ENCODE measurements around the gene PIK3R2.
"Not testable (repeated sequence)": the region's sequence is repeated elsewhere in the genome, so short reads cannot be mapped to it uniquely, and the experiment has no call there.

The PIK3R2 gene

DNA sequence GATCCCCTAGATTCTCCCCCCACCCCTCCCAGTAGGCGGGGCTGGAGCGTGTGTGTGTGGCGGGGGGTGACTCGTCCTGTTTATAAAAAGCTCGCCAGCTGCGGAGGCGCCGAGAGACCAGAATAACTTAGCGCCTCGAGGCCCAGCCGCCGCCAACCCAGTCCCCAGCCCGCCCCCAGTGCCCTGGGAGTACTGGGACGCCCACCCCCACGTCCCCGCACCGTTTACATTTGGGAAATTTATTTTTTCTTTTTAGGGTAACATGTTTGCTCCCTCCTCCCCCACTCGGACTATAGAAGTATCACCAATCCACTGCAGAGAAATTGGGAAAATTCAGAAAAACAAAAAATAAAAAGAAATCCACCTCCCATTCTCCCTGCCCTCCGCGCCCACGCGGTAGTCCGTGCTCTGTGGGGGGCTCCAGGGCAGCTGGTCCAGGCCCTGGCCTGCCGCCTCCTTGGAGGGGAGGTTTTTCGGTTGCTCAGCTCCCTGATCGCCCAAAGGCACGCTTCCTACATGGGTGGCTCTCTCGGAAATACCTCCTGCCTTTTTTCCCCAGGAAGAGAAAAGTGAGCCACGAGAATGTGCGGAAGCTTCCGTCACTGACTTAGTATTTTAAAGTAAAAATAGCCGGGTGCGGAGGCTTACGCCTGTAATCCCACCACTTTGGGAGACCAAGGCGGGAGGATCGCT lies 52.4 kb downstream of the PIK3R2 start:
- DNase-seq: peak; percentile 60

DNA sequence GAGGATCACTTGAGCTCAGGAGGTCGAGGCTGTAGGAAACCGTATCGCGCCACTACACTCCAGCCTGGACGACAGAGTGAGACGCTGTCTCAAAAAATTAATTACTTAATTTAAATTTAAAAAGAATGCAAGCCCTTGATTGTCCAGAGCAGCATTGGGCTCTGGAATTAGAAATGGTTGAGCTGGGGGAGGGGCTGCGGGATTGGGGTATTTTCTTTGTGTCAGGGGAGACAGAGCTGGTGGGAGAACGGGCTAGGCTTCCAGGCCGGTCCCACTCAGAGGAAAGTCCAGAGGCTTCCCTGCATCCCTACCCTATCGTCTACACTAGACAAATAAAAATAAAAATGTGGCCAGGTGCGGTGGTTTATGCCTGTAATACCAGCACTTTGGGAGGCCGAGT lies 53.1 kb downstream of the PIK3R2 start:
- no peak for DNase-seq

DNA sequence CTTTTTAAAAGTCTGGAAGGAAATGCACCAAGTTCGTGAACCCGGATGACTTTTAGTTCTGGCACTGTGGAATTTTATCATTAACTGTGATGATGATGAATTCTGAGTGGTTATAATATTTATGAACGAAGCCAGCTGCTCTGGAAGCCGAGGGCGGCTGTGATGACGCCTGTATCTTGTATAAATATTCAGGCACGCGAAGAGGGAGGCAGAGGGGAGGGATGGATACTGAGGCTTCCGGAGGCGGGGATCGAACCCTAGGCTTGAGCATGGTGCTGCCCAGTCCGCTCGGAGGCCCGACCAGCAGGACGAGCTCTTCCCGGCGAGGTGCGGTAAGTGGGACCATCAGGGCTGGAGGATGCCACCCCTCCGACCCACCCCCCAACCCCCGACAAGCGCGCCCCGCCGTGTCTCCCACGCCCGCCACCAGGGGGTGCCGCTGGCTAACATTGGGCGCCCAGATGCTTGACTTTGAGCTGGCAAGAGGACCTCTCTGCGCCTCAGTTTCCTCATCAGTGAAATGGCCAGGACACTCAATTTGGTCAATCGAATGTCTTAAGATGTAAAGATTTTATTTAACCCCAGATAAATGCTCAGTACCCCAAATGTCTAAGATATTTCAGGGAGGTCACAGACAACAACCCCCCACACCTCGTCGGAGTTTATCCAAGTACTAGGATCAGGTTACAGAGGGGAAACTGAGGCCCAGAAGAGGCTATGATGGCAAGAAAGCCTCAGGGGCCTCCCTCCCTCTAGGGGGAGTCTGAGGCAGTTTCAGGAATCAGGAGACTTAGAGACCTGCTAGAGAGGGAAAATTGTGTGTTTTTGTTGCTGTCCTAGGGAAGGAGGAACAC lies 55.4 kb downstream of the PIK3R2 start:
- peak; percentile 59 for DNase-seq

DNA sequence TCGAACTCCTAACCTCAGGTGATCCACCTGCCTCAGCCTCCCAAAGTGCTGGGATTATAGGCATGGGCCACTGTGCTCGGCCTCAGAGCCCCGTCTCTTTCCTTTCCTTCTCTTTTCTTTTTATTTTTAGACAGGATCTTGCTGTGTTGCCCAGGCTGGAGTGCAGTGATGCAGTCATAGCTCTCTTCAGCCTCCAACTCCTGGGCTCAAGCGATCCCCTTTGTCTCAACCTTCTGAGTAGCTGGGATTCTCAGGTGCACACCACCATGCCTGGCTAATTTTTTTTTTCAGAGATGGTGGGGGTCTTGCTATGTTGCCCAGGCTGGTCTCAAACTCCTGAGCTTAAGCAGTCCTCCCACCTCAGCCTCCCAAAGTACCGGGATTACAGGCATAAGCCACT lies 56.9 kb downstream of the PIK3R2 start:
- DNase-seq: not testable (repeated sequence)

DNA sequence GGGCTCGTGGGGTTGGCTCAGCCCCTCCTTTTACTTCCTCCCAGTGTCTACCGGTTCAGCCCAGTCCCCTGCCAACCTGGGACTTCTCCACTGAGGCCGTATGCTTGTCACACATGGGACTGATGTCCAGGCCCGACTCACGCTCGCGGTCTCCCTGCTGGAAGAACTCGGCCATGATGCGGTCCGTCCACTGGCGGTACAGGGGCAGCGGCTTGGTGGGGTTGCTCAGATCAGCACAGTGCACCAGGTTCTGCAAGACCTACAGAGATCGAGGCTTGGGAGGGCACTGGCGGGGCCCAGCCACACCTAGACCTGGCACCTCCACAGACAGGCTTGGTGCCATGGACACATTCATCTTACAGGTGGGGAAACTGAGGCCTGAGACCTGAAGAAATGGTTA lies 58.7 kb downstream of the PIK3R2 start:
- no peak for DNase-seq

DNA sequence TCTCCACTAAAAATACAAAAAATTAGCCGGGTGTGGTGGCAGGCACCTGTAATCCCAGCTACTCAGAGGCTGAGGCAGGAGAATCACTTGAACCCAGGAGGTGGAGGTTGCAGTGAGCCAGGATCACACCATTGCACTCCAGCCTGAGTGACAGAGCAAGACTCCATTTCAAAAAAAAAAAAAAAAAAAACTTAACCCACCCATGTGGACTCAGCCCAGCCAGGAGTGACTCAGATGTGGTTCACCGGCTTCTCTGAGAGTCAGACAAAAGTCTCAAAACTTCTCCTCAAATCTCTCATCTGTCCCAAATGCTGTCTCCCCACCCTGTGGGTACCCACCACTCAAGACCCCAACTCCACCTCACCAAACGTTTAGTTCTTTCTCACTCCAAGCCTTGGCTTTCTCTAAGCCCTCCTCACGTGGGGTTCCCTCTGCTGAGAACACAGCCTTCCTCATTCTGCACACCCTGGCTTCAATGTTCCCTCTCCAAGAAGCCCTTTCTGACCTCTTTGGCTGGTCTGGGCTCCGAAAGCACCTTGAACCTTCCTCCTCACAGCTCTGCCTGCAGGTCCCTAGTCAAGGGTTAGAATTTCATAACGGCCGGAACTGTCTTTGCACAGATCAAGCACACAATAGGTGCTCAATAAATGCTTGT lies 61.9 kb downstream of the PIK3R2 start:
- DNase-seq: no peak

DNA sequence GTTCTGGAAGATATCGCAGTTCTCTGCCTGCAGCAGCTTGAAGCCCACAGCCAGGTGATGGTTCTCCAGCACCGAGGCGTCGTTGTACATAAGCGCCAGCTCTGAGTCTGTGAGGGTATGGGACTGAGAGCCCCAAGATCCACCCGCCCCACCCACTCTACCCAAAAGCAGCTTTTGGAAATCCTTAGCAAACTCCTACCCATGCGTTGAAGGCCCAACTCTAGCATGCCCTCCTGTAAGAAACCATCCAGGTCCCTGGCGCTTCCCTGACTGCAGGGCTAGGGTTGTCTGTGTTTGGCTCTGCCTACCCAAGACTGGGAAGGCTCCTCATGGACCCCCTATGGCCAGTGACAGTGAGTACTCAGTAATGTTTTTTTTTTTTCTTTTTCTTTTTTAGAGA lies 63.8 kb downstream of the PIK3R2 start:
- no peak for DNase-seq

DNA sequence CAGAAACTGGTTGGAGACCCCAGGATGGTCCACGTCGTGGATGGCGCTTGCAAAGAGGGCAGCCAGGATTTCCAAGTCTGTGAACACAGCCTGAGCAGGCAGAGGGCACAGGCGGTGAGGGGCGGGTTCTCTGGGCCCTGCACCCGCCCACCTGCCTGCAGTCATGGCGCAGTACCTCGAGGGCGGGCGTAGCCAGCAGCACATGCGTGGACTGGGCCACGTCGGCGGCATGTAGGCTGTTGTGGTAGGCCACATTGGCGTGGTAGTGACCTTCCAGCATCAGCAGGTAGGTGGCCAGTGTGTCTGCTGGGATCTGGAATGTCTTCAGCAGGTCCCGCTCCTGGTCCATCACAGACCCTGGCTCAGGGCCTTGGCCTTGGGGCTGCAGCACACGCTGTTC lies 65.2 kb downstream of the PIK3R2 start:
- DNase-seq: no peak

DNA sequence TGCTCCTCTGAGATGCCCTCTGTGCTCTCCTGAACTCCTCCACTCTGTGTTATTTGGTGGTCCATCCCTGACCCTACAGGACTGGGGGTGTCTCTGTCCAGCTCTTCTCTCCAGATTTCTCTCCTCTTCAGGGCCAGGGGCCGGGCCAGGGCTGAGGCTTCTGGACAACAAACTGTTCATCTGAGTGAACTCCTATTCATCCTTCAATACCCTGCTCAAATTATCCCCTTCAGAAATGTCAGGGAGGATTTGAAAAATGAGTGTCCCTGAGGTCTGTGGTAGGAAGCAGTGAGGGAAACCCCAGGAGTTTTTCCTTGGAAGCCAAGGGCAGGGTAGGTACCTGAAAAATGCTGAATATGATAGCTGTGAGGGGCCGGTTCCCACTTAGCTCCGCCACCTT lies 65.6 kb downstream of the PIK3R2 start:
- DNase-seq: no peak

Data from stimulated activated CD4-positive, alpha-beta T cell treated with anti-CD3 and anti-CD28 coated beads, Interleukin-4, amount 100 ng/mL, for 24 hours (primary cell).